GM18526 (cell line): ENCODE measurements around the gene HDDC3.

Experiments
- POLR2A ChIP-seq: IDR thresholded peaks from 3 replicates; pipeline ENCODE4 v1.6.1; 2011; ENCODE audit not compliant: insufficient read length; ENCODE audit errors: extremely low read depth

The HDDC3 gene

GRCh38 chr15:90881181-90881977 lies 51.0 kb downstream of the HDDC3 start:
- TF ChIP-seq POLR2A = no peak

DNA sequence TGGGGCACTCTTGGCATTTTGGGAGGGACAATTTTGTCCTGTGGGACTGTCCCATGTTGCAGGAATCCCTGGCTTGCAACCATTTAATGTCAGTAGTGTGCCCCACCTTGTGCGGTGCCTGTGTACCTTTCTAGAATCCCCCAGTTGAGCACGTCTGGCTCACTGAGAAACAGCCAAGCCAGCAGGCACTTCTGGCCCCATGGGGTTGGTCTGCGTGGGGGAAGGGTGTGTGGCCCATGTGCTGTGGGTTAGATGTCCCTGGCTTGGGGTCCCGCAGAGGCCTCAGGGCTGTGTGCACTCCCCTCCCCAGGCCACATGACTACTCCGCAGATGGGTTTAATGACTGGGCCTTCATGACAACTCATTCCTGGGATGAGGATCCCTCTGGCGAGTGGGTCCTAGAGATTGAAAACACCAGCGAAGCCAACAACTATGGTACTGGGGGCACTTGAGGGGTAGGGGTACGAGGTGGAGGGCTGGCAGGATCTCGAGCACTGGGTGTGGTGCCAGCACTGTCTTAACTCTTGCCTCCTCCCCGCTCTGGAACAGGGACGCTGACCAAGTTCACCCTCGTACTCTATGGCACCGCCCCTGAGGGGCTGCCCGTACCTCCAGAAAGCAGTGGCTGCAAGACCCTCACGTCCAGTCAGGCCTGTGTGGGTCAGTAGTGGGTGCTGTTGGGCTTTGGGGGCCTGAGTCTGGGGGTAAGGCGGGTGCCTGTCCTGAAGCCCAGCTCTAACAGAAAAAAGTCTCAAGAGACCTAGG lies 51.8 kb downstream of the HDDC3 start:
- no peak for TF ChIP-seq POLR2A
